Hematopoietic multipotent progenitor cell treated with erythropoietin and hydrocortisone succinate and interleukin-3 and kit ligand, for 4 days (in vitro differentiated cells): Measurements from ENCODE around the gene GRM8.

ENCODE experiments used
- DNase-seq: peaks from one replicate; pipeline ENCODE4 v3.0.0-alpha.2; 2015

Gene GRM8

DNA sequence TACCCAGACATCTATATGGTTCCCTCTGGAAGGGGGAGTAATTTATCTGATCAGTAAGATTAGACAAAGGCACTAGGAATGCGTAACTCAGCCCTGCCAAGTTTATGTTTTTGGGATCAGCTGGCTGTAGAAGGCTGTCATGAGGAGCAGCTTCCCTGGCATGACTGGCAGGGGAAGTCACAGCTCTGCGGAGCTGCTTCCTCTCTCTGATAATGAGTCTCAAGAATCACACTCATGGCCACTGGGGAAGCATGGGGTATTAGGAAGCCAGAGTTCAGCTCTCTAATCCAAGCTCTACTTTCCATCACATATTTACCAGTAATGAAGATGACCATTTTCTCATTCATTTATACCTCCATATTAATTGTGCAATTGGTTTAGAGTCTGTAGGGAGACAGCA, 758.9 kb downstream of the GRM8 start:
- DNase-seq = no peak

DNA sequence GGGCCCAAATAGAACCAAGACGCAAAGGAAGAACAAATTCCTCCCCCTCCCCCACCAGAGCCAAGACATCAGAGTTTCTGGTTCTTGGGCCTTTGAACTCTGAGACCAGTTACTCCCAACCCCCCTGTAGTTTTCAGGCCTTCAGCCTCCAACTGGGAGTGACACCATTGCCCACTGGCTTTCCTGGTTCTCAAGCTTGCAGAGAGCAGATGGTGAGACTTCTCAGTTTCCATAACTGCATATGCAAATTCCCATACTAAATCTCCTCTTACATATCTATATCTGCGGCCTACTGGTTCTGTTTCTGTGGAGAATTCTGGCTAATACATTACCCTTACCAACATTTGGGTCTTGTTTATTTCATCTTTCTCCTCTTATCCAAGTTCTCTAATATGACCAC, 762.9 kb downstream of the GRM8 start:
- DNase-seq = no peak

DNA sequence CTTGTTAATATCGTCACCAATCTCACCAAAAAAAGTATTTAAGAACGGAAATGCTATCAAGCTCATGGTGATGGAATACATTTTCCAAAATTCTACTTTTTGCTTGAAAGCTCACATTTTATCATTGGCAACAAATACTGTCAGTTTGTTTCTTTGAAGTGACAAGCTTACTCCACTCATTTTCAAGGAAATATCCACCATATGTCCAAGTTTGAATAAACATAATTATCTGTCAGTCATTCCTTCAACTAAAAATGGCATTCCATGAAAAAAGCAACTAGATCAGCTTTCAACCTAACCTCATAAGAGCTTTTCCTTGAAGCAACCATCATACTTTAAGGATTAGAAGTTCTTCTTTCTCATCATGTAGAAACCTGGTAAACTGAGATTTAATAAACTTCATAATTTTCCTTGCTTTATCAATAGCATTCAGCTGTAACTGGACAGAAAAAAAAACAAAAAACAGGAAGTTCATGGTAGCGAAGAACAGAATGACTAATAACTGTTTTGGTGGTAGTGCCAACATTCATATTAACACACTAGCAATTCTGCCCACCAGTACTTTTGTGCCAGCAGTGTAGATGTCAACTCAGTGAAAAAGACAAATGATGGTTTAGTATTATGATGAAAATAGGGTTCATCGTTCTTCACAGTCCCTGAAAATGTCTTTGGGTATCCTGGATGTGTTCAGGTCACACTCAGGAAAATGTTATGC, 764.9 kb downstream of the GRM8 start:
- DNase-seq = no peak

DNA sequence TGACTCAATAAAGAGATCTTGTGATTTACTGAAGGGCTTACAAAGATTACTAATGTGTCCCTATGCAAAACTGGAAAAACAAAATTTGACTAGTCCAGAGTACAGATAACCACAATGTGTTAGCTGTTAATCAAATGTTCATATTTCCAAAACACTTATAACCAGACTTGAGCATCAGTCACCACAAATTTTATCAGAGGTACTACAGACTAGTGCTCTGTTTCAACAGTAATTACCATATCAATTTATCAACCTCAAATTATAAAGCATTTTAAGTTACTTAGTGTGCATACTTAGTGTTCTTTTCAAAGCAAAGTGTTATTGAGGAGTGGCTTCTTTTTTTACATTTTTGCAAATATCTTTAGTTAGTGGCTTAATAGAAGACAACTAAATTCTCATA, 765.9 kb downstream of the GRM8 start:
- DNase-seq = no peak

DNA sequence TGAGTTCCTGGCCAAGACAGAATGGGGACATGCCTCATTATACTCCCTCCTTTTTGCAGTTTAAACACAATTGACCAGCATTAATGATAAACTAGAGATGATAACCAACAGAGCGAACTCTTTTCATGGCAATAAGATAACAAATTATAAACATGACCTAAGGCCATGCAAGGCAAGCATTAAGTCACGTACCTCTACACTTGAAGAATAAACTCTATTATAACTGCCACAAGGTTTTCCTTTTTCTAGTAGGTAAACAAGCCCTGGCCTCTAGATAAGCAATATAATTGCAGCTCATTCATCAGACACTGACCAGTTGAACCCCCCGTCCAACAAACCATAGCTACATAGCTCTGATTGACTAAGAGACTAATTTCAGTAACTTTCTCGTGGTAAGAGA, 767.0 kb downstream of the GRM8 start:
- no peak for DNase-seq

DNA sequence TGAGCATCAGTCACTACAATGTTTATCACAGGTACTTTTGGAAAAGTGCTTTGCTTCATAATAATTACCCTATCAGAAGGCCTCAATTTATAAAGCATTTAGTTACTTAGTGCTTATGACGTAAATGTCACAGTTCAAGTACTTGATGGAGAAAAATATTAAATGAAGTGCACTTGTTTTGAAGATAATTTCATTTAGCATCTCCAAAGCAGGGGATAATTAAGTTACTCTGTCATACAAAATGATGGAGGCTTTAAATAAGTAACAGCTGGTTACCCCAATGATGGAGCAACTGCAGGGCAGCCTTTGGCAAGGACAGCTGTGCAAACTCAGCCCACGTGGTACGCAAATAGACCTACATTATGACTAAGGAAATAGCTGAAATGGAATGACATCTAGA, 768.8 kb downstream of the GRM8 start:
- no peak for DNase-seq

DNA sequence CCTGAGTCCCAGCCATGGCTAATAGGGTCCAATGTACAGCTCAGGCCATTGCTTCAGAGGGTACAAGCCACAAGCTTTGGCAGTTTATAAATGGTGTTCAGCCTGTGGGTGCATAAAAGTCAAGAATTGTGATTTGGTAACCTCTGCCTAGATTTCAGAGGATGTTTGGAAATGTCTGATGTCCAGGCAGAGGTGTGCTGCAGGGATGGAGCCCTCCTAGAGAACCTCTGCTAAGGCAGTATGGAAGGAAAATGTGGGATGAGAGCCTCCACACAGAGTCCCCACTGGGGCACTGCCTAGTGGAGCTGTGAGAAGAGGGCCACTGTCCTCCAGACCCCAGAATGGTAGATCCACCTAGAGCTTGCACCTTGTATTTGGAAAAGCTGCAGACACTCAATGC, 779.9 kb downstream of the GRM8 start:
- no peak for DNase-seq

DNA sequence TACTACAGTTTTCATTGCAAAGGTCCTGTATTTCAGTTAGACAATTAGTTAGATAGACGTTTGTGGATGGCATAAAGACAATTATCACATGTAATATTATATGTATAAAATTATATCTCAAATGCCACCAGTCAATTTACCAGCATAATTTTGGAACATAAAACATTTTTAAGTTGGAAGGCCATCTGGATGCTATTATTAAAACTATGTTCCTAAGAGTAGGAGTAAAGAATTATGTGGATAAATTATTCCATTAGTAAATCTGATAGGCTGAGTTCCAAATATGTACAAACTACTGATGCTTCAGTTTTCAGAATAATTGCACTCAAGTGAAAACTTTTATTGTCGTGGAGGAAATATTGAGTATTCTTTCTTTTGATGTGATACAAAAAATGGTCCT, 790.3 kb downstream of the GRM8 start:
- DNase-seq = no peak

DNA sequence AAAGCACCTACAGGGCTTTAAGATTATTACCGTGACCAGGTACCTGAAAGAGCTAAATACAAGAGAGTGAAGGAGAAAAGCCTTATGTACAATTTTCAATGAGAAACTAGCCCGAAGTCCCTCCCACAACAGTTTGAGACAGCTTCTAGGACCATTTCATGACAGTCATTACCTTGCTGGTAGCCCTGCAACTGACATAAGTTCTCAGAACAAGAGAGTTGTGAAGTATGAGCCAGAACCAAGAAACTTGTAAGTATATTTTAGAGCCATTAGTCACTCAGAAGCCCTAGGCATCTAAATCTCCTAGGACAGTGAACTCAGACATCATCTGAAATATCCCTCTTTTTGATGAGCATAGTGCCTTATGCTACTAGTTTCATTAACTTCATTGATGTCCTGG, 792.1 kb downstream of the GRM8 start:
- DNase-seq = no peak

DNA sequence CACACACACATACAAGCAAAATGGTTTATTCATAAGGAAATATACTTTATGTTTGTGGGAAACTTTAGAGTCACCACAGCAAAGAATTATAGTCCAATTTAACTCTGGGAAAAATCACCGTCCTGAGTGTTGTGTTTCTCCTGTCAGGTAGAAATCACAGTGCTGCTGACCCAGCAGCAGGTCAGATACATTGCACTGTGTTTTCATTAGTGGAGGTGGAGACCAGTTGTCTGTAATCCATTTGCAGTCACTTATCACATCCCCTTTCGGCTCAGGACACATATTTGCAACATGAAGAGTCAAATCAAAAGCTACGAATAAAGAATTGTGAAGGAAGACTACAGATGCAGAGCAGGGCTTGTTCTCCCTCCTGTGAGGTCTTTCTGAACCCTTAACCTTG, 799.6 kb downstream of the GRM8 start:
- DNase-seq = no peak

DNA sequence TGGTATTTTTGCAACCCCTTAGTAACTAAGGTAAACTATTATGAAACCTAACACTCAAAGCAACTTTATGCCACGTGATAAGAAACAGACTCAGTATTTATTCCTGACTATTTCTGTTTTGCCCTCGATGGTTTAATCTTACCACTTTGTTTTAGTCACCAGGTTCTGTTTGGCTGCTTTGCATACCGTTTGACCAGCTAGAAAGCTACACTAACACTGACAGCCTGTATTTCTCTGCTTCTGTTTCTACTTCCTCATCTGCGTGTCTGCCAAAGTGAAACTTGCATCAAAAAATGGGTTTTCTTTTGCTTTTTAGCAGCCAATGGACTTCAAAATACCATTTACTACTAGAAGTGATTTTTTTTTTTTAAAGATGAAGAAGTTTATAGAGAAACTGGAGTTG, 802.5 kb downstream of the GRM8 start:
- DNase-seq = no peak

DNA sequence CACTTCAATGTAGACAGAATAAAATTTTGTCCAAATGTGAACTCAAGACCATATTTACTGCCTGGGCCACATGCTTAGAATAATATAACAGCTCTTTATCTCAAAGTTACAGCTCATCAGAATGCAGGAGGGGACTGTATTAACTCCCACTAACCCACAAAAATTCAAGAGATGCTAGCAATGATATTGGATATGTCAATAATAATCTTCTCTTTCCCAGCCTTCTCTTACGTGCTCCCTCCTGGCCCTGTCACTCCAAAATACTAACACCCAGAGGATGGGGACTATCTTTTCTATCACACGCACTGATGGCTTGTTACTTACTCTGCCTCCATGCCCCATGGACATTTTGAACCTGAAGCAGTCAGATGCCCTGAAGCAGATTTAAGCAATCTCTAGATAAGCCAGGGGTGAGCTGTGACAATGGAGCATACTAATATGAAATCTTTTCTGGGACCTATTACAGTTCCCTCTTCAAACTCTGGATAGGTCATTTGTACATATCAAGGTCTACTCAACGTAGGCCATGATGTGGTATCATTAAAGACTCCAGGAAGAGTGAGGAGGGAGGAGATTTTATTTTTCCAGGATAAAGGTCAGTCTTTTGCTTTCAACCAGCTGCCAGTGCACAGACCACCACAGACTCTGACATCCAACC, 803.0 kb downstream of the GRM8 start:
- DNase-seq = no peak

DNA sequence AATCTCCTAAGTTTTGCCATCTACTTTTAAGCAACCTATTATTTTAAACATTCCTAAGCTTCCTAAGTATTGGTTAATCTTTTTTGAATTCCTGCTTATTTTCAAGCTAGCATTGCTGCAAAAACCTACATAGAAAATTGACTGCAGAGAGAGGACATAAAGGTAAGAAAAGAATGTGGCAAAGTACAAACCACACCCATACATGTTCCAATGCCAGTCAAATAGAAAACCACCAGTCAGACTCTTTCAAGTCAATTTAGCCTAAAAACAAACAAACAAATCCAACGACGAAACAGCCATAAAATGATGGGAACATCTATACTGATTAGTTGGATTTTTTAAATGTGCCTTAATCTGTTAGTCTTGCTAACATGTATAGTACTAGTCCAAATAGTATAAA, 804.8 kb downstream of the GRM8 start:
- no peak for DNase-seq

DNA sequence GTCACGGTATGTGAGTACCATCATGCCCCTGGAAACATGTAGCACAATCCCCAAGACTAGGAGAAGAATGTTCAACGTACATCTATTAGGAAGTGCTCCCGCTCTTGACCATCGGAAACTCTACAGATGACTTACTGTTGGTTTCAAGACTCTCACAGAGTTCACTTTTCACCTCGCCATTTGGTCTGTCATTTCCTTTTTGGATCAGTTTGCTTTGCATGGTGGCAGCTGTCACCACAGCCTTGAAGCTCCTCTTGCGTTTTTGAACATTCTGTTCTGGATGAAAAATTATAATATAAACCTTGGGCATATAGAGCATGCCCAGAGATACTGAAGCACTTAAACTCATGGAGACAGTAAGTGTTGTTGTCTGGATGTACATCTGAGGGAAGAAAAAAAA, 806.8 kb downstream of the GRM8 start:
- DNase-seq = no peak

DNA sequence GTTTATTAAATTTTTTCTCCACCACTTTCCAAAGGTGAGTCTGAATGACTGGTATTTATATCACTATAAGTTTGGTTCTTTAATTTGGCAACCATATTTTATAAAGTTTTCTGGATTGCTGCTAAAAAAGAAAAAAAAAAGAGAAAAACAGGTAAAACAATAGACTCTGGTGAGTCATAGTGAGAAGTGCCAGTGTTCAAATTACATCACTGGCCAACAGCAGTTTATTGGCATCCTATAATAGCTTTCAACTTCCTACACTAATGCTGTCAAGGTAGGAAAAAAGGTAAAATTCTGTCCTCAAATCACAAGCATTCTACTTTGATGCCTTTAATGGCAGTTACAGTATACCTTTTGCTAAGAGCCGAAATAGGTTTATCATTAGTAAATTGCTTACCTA, 808.8 kb downstream of the GRM8 start:
- DNase-seq = no peak

DNA sequence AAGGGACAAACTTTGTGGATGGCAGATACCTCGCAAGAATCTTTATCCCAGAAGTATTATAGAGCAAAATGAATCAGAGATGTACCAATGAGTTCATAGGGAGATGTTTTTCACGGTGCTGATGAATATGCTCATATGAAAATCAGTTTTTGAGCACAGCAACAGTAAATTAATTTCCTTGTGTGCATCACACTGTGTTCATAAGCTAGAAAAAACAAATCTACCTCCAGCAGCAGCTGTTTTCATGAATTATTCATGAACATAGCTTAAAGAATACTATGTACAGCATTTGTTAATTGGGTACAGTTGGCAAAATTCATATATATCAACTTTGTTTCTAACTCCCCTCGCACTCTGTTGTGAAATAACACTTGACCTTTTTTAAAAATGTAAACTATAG, 809.8 kb downstream of the GRM8 start:
- no peak for DNase-seq

DNA sequence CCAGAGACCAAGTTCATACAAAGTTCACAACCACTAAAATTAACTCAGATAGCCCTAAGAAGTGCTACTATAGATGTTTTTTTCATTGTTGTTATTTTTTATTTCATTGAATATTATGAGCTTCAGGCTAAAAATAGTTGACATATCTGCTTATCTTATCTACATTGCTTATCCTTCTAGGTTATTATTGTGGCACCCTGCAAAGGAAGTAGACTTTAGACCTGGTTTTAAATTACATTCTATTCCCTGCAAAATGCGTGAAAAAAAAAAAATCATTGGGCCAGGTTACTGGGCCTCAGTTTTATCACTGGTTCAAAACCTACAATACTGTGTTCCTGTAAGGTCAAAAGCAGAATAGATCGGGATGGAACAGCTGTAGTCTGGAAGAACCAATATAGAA, 811.0 kb downstream of the GRM8 start:
- no peak for DNase-seq

DNA sequence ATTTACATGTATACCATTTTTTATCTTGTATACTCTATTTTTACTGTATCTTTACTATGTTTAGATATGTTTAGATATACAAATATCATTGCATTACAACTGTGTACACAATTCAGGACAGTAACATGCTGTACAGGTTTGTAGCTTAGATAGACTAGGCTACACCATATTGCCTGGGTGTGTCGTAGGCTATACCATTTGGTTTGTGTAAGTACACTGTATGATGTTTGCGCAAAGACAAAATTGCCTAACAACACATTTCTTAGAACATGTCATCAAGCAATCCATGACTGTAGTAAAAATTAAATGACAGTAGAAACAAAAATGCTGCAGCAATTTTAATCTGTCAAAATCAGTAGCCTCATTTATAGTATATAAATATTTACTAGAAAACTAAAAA, 812.2 kb downstream of the GRM8 start:
- no peak for DNase-seq

DNA sequence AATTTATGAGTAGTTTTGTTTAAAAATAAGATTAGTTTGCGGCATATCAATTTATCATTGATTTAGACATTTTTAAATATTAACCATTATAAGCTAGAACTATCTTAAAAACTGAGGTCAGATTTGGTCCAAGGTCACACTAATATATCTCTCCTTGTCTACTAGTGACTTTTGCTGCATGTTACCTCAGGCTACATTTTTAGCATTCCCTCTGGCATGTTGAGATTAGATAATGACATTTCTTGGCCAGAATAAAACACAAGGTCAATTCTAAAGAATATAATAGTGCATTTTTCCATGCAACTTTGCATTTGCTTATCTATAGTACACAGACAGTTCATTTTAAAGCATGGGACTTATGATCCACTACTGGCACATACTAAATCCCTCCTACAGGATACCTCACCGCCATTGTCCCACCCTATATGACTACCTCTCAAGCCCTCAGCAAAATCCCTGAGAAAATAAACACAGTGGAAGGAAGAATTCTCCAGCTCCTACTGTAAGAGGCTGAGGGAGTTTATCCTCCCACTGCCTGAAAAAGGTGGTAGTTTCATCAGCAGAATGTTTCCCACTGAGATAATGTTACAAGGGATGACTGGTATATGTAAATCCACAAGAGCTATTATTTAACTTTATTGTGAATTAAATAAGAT, 816.4 kb downstream of the GRM8 start:
- no peak for DNase-seq

DNA sequence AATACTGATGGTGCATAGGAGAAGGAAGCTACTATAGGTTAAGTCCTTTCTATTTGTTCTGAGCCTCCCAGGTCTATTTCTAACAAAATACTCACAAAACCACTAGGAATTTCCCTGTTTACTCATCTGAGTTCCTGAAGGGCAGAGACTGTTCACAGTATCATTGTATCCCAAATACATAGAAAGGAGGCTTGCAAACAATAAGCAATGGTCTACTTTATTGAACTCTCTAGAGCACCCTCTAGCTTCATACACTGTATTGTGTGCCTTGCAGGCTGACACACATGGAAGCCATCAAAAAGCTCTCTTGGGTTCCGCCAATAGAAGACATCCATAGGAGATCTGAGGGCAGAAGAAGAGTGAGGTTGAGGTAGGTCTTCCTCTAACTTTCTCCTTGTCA, 826.1 kb downstream of the GRM8 start:
- DNase-seq = no peak

DNA sequence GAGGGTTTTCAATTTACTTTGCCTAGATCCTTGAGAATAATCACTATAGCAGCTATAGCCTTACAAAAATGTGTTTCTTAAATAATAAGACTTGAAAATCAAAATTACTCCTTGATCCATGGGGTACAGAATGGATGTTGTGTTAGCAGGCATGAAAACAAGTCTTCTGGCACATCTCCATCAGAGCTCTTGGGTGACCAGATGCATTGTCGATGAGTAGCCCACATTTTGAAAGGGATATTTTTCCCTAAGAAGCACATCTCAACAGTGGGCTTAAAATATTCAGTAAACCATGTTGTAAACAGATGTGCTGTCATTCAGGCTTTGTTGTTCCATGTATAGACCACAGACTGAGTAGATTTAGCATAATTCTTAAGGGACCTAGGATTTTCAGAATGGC, 827.8 kb downstream of the GRM8 start:
- DNase-seq = no peak

DNA sequence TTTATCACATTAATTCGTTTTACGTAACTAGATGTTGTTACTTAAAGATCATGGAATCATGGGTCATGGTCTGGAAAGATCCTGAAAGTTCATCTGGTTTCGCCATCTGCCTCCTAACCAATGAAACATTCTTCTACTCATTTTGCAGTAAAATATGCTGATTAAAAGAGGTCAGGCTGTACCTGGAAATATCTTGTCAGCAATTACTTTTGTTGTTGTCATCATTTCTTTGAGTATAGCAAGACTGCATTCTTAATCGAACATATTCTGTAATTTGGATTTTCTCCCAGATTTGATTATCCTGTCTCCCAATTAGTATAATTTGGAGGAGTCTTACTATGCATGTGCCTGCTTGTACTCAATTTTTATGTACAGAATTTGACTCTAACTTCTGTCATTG, 833.7 kb downstream of the GRM8 start:
- no peak for DNase-seq

DNA sequence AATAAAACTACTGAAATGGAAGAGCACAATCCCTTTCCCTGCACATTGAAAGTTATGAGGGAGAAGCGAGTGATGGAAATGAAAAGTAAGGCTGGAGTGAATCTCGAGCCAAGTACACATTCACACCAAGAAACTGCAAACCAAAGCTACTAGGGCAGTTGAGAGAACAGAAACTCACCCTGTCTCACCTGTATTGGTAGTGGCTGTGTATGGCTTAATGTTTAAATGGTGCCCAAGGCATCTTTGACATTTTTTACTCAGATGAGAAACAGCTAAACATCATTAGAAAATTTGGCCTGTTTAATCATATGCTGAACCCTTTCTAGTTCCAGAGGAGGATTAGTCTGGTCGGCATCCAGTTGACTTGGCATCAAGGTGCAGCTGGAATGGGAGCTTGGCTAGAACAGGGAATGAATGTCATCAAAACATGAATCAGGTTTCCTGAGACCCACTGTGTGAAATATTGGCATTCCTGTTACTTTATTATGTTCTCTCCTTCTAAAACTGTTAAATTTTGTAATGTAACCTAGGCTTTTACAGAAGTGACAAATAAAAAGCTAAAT, 840.8 kb downstream of the GRM8 start:
- no peak for DNase-seq
